ENCODE results near the gene ITGB2.

ITGB2 gene

DNA sequence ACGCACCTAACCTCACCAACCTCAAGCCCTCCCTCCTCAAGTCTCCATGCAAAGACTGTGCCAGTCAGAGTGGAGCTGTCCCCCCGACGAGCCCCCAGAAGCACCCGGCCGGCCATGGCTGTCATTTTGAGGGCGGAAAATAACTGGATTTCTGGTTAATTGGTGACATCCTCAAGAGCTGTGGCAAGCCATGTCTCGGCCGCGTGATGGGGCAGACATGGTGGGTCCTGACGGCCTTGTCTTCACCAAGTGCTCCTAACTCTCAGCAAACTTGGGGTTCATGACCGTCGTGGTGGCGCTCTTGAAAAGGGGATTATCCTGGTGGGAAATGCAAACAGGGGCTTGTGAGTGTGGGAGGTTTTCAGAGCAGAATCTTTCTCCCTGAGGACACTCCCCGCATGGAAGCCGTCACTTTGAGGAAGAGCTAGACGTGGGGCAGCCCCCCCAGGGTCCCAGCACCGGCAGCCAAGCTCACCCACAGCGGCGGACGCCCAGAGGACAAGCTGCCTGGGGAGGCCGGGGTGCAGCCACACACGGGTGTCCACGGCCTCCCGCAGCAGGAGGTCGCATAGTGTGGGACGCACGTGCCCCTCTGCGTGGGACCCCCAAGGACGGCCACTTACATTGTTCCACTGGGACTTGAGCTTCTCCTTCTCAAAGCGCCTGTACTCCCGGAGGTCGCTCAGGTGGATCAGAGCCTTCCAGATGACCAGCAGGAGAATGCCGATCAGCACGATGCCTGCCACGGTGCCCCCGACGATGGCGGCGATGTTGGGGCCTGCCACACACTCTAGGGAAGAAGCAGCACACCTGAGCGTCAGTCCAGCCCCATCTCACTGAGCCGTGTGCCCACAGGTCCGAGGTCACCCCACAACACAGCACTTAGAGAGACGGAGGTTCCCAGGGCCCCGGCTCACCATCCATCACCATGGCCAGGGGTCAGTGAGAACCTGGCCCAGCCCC is 34.3 kb downstream of the ITGB2 start:
- TF ChIP-seq, protein P1, sequence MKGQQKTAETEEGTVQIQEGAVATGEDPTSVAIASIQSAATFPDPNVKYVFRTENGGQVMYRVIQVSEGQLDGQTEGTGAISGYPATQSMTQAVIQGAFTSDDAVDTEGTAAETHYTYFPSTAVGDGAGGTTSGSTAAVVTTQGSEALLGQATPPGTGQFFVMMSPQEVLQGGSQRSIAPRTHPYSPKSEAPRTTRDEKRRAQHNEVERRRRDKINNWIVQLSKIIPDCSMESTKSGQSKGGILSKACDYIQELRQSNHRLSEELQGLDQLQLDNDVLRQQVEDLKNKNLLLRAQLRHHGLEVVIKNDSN (IDR thresholded peaks at IDR 0.05) = no peak
- TF ChIP-seq EP300 (IDR thresholded peaks at IDR 0.05; ENCODE audit: borderline replicate concordance) (no peak), ZBTB7A (IDR thresholded peaks at IDR 0.05; ENCODE audit: low read depth) (no peak), CEBPB (IDR thresholded peaks at IDR 0.05) (no peak)

DNA sequence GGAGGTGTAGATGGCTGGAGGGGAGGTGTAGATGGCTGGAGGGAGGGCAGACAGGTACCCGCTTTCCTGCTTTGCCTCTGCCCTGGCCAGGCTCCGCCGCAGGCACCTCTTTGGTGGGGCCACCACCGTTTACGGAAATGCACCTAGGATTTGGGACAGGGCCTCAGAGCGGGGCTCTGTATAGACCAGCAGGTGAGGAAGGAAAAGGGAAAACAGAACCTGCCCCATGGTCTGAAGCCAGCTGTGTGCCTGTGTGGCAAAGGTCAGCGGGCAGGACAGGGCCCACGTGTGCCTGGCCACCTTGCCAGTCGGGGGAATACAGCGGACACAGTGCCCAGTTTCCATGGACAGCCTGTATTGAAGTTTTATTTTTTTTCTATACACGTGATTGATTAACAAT is 35.1 kb downstream of the ITGB2 start:
- TF ChIP-seq TEAD4 (IDR thresholded peaks at IDR 0.05) (no peak), NFIC (IDR thresholded peaks at IDR 0.05) (no peak), ZBTB7A (IDR thresholded peaks at IDR 0.05; ENCODE audit: low read depth) (no peak), TAF1 (IDR thresholded peaks at IDR 0.05; ENCODE audit: low read depth) (no peak), CEBPB (IDR thresholded peaks at IDR 0.05) (no peak), EGR1 (IDR thresholded peaks at IDR 0.05) (no peak), CREB1 (IDR thresholded peaks at IDR 0.05; ENCODE audit: low read depth) (no peak), EP300 (IDR thresholded peaks at IDR 0.05; ENCODE audit: borderline replicate concordance) (no peak), RAD21 (IDR thresholded peaks at IDR 0.05; ENCODE audit: low read depth) (no peak), TCF12 (IDR thresholded peaks at IDR 0.05; ENCODE audit: low read depth) (no peak), FOXM1 (IDR thresholded peaks at IDR 0.05; ENCODE audit: borderline replicate concordance, low read depth) (no peak), YY1 (IDR thresholded peaks at IDR 0.05; ENCODE audit: low read depth) (no peak)
- TF ChIP-seq, protein P1 (IDR thresholded peaks at IDR 0.05) = no peak
- TF ChIP-seq, protein P2, sequence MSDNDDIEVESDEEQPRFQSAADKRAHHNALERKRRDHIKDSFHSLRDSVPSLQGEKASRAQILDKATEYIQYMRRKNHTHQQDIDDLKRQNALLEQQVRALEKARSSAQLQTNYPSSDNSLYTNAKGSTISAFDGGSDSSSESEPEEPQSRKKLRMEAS (IDR thresholded peaks at IDR 0.05) = no peak
- TF ChIP-seq, protein P3, sequence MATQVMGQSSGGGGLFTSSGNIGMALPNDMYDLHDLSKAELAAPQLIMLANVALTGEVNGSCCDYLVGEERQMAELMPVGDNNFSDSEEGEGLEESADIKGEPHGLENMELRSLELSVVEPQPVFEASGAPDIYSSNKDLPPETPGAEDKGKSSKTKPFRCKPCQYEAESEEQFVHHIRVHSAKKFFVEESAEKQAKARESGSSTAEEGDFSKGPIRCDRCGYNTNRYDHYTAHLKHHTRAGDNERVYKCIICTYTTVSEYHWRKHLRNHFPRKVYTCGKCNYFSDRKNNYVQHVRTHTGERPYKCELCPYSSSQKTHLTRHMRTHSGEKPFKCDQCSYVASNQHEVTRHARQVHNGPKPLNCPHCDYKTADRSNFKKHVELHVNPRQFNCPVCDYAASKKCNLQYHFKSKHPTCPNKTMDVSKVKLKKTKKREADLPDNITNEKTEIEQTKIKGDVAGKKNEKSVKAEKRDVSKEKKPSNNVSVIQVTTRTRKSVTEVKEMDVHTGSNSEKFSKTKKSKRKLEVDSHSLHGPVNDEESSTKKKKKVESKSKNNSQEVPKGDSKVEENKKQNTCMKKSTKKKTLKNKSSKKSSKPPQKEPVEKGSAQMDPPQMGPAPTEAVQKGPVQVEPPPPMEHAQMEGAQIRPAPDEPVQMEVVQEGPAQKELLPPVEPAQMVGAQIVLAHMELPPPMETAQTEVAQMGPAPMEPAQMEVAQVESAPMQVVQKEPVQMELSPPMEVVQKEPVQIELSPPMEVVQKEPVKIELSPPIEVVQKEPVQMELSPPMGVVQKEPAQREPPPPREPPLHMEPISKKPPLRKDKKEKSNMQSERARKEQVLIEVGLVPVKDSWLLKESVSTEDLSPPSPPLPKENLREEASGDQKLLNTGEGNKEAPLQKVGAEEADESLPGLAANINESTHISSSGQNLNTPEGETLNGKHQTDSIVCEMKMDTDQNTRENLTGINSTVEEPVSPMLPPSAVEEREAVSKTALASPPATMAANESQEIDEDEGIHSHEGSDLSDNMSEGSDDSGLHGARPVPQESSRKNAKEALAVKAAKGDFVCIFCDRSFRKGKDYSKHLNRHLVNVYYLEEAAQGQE (IDR thresholded peaks at IDR 0.05; ENCODE audit: low read depth) = no peak

DNA sequence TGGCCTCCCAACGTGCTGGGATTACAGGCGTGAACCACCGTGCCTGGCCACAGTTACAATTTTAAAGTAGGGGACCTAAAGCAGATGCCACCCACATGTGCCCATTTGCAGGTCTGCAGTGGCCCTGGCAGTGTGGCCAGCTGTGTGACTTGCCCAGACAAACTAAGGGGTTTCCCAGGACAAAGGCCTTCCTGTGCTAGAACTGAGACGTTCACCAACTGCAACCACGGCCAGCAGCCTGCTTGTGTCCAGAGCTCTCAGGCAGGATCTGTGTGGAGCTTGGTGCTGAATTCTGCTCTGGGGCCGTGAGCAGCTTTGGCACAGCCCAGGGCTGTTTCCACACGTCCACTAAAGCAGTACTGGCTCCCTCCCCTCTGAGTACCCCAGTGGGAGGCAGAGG is 36.6 kb downstream of the ITGB2 start:
- TF ChIP-seq ZBTB7A (IDR thresholded peaks at IDR 0.05; ENCODE audit: low read depth) (no peak), YY1 (IDR thresholded peaks at IDR 0.05; ENCODE audit: low read depth) (no peak), CEBPB (IDR thresholded peaks at IDR 0.05) (no peak), EGR1 (IDR thresholded peaks at IDR 0.05) (no peak), TEAD4 (IDR thresholded peaks at IDR 0.05) (no peak), RAD21 (IDR thresholded peaks at IDR 0.05; ENCODE audit: low read depth) (no peak), TAF1 (IDR thresholded peaks at IDR 0.05; ENCODE audit: low read depth) (no peak), CREB1 (IDR thresholded peaks at IDR 0.05; ENCODE audit: low read depth) (no peak), FOXM1 (IDR thresholded peaks at IDR 0.05; ENCODE audit: borderline replicate concordance, low read depth) (no peak), EP300 (IDR thresholded peaks at IDR 0.05; ENCODE audit: borderline replicate concordance) (no peak)
- TF ChIP-seq, protein P3 (IDR thresholded peaks at IDR 0.05; ENCODE audit: low read depth) = no peak
- TF ChIP-seq, protein P2 (IDR thresholded peaks at IDR 0.05) = no peak
- TF ChIP-seq, protein P1 (IDR thresholded peaks at IDR 0.05) = no peak

DNA sequence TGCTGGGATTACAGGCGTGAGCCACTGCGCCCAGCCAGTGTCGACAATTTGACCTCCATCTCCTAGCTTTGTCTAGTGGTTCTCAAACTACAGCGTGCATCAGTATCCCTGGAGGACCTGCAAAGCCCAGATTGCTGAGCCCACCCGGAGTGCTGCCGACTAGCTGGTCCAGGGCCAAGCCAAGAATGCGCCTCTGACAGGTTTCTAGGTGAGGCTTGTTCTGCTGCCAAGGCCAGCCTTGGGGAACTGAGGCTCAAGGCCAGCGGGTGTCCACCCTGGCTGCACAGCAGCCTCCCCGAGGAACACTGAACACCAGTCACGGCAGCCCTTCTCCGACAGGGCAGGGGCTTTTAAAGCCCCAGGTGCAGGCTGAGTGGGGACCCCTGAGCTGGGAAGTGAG is 37.4 kb downstream of the ITGB2 start:
- no peak for TF ChIP-seq FOXM1 (IDR thresholded peaks at IDR 0.05; ENCODE audit: borderline replicate concordance, low read depth)
- no peak for TF ChIP-seq EGR1 (IDR thresholded peaks at IDR 0.05)
- TF ChIP-seq, protein P3 (IDR thresholded peaks at IDR 0.05; ENCODE audit: low read depth) = no peak
- TF ChIP-seq RAD21 (IDR thresholded peaks at IDR 0.05; ENCODE audit: low read depth) = no peak
- TF ChIP-seq ZBTB7A (IDR thresholded peaks at IDR 0.05; ENCODE audit: low read depth) = no peak
- no peak for TF ChIP-seq YY1 (IDR thresholded peaks at IDR 0.05; ENCODE audit: low read depth)
- TF ChIP-seq TCF12 (IDR thresholded peaks at IDR 0.05; ENCODE audit: low read depth) = no peak
- TF ChIP-seq, protein P2 (IDR thresholded peaks at IDR 0.05) = no peak
- TF ChIP-seq TAF1 (IDR thresholded peaks at IDR 0.05; ENCODE audit: low read depth) = no peak
- no peak for TF ChIP-seq CREB1 (IDR thresholded peaks at IDR 0.05; ENCODE audit: low read depth)
- no peak for TF ChIP-seq CEBPB (IDR thresholded peaks at IDR 0.05)
- TF ChIP-seq TEAD4 (IDR thresholded peaks at IDR 0.05) = no peak
- no peak for TF ChIP-seq NFIC (IDR thresholded peaks at IDR 0.05)
- TF ChIP-seq EP300 (IDR thresholded peaks at IDR 0.05; ENCODE audit: borderline replicate concordance) = no peak
- TF ChIP-seq, protein P1 (IDR thresholded peaks at IDR 0.05) = no peak

Data from Ishikawa (cell line).